Muscle of back (tissue), 13 donors: ENCODE data around the gene TK1. TPM values are rescaled to one million over a fixed set of nuclear protein-coding genes. Genes with fewer than 3 reads are reported as not detected.

Experiments used
- DNase-seq, 3 donors: peaks; one replicate each; pipeline versions ENCODE4 v3.0.0 to v3.0.0-alpha.2; 2013
- long read RNA-seq, 9 donors: transcript quantifications; one replicate each; lab custom pipeline, GENCODE V29; 2026
- polyA plus RNA-seq, 10 donors: library from polyadenylated mRNA; unstranded; fragments of 120-200 nt; gene quantifications; one replicate each; pipeline ENCODE4 v1.2.1, GENCODE V29; 2013; ENCODE audit not compliant: insufficient read length in 10 of 10

The TK1 gene
- 10 to 100 TPM; 12.7 to 40.5 (median 19.7) TPM for polyA plus RNA-seq
- long read RNA-seq, donor 1, transcript TK1-201 (7 exons, 1,628 nt): major isoform, 11 of 11 reads
- long read RNA-seq, donor 1, partial matches to known transcripts: 0 of 11 reads
- long read RNA-seq, donor 1, other reads (novel, unspliced or antisense): 0 of 11 reads
- long read RNA-seq, donor 2, transcript TK1-201 (7 exons, 1,628 nt): major isoform, 11 of 11 reads
- long read RNA-seq, donor 2, partial matches to known transcripts: 0 of 11 reads
- long read RNA-seq, donor 2, other reads (novel, unspliced or antisense): 0 of 11 reads
- long read RNA-seq, donor 3: 0 reads
- long read RNA-seq, donor 4, transcript TK1-201 (7 exons, 1,628 nt): major isoform, 11 of 19 reads
- long read RNA-seq, donor 4, partial matches to known transcripts: 0 of 19 reads
- long read RNA-seq, donor 4, other reads (novel, unspliced or antisense): 6 of 19 reads
- long read RNA-seq, donor 5, transcript TK1-201 (7 exons, 1,628 nt): major isoform, 19 of 19 reads
- long read RNA-seq, donor 5, partial matches to known transcripts: 0 of 19 reads
- long read RNA-seq, donor 5, other reads (novel, unspliced or antisense): 0 of 19 reads
- long read RNA-seq, donor 6, transcript TK1-201 (7 exons, 1,628 nt): major isoform, 14 of 14 reads
- long read RNA-seq, donor 6, partial matches to known transcripts: 0 of 14 reads
- long read RNA-seq, donor 6, other reads (novel, unspliced or antisense): 0 of 14 reads
- long read RNA-seq, donor 7, transcript TK1-201 (7 exons, 1,628 nt): major isoform, 8 of 8 reads
- long read RNA-seq, donor 7, partial matches to known transcripts: 0 of 8 reads
- long read RNA-seq, donor 7, other reads (novel, unspliced or antisense): 0 of 8 reads
- long read RNA-seq, donor 8, transcript TK1-201 (7 exons, 1,628 nt): major isoform, 18 of 19 reads
- long read RNA-seq, donor 8, partial matches to known transcripts: 0 of 19 reads
- long read RNA-seq, donor 8, other reads (novel, unspliced or antisense): 0 of 19 reads
- long read RNA-seq, donor 9, partial matches to known transcripts: 0 of 4 reads
- long read RNA-seq, donor 9, other reads (novel, unspliced or antisense): 0 of 4 reads

GRCh38 chr17:78186692-78187595, at the start of gene TK1, which contains the start of gene AFMID:
TSS of gene TK1 (minus strand) at chr17:78187052. CDS start at chr17:78186994, 58 bp downstream.
TSS of gene AFMID (plus strand) at chr17:78187362. CDS start at chr17:78187371, 9 bp downstream.
- DNase-seq: peak; percentile 97 to 98 (median 97)

- DNase-seq: no peak
These were observed 49.0 kb upstream of the TK1 start for GRCh38 chr17:78235885-78236284.

DNA sequence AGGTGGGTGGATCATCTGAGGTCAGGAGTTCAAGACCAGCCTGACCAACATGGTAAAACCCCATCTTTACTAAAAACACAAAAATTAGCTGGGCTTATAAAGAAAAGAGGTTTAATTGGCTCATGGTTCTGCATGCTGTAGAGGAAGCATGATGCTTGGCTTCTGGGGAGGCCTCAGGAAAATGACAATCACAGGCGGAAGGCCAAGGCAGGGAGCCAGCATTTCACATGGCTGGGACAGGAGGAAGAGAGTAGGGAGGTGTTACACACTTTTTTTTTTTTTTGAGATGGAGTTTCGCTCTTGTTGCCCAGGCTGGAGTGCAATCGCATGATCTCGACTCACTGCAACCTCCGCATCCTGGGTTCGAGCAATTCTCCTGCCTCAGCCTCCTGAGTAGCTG, 48.2 kb upstream of the TK1 start:
- DNase-seq: peak in 1 of 3 donors; percentile 85

GRCh38 chr17:78234261-78234865, 47.5 kb upstream of the TK1 start:
- DNase-seq: no peak

DNA sequence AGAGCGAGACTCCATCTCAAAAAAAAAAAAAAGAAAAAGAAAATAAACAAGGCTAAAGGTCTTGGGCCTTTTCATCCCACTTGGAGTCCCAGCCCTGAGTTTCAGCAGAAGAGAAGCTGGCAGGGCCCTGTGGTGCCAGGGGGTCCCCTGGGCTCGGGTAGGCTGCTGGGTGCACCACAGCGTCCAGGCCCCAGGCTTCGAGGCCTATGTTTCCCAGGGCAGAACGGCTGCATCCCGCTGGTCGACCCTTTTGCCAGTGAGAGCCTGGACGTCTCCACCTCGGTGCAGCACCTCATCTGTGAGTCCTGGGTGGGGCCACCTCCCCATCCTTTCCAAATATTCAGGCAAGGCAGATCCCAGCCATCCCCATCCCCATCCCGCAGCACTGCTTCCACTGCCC, 46.8 kb upstream of the TK1 start:
- no peak for DNase-seq

DNA sequence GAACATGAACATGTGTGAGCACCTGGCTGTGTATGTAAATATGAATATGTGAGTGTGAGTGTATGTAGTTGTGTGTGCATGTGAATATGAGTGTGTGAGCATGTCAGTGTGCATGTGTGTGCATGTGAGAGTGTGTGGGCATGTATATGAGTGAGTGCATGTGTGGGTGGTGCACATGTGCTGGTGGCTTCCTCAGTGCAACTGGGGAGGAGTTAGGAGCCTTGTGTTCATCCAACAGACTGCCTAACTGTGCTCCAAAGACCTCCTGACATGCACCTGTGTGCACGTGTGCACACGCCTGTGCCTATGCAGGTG, 46.0 kb upstream of the TK1 start:
- DNase-seq: no peak

DNA sequence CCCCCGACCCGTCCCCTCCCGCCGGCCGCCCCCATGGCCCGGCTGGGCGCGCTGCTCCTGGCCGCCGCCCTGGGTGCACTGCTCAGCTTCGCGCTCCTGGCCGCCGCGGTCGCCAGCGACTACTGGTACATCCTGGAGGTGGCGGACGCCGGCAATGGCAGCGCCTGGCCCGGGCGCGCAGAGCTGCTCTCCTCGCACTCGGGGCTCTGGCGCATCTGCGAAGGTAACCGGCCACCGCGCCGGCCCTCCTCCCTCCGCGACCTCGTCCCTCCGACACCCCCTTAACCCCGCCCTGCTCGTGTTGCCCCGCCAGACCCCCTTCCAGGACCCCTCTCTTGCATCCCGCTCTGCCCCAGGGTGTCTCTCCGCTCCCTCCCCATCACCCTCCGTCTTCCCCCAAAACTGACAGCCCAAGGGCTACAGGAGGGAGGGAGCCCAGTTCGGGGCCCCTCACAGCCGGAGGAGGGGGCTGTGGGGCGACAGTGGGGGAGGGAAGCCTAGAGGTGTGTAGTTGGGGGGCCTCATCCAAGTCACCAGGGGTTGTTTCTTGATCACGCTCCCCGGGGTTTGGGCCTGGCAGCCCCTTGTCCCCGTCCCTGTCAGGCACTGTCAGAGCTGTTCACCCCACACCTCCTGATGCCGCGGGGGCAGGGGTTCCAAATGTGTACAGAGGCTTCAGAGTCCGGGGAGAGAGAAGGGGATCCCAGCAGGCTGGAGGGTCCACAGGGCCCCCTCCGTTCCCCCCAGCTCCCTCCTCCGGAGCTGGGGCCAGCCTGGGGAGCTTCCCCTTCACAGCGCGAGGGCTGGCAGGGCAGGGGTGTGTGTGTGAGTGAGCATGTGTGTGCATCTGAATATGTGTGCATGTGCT, 45.4 kb upstream of the TK1 start:
- DNase-seq: no peak

DNA sequence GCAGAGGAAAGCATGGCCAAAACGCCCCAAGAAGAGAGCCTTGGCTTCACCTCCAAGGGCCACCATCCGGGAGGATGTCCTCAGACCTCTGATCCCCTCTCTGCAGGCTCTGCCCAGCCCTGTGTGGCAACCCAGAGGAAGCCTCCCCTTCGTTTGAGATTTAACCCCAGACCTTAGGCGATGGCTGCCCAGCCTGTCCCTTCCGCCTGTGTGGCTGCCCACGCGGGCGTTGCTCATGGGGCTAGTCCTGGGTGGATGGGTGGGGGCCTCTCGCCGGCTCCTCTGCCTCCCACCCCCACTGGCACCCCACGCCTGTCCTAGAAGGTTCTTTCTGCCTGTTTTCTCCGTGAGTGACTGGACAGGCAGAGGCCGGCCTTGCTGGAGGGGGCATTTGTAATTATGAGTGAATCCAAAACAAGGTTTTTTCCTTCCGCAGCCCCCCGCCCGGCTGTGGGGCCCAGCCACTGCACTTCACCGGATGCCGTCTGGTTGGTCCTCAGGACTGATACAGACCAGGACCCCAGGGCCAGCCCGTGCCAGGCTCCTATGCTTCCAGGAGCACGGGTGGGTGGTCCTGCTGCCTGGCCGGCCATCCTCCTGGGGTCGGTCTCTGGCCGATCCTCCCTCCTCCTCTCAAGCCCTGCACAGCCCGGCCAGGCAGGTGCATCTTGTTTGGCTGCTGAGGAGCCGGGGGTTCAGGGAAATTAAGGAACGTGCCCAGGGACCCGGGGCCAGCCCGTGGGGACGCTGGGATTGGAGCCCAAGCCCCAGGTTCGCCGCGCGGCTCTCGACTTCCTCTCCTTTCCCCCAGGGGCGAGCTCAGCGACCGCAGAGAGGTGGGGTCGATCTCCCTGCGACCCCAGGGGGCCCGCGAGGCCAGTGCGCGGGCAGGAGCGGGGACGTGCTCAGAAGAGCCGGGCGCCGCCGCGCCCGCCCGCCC, 44.4 kb upstream of the TK1 start, which contains the start of gene TMEM235:
TMEM235 (plus strand) TSS at position 636 of the 940 bp plus-strand sequence. CDS start 393 bp downstream, outside the sequence.
- no peak for DNase-seq

DNA sequence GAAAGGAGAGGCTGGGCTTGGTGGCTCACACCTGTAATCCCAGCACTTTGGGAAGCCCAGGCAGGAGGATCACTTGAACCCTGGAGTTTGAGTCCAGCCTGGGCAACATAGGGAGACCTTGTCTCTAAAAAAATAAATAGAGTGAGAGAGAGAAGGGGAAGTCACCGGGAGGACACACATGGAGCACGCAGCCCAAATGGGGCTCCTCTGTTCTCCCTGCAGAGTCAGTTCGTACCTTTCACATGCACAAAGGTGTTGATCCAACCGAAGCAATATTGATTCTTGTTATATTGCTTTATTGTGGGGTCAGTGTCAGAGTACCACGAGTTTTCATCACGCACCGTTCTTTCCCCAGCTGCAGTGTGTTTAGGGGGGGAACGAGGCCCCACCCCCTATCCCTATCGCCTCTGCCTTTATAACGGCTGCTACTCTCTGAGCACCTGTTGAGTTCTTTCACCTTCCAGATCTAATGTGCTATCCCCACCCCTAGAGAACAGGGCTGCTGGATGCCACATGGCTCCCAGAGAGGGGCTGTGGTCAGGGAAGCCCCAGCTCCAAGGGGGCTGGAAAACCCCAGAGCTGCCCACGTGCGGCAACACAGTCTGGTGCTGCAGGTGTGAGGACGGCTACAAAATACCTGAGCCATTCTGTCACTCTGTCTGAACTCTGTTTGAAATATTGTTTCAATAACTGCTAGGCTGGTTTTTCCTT, 43.6 kb upstream of the TK1 start:
- no peak for DNase-seq

GRCh38 chr17:78228176-78228575, 41.3 kb upstream of the TK1 start:
- DNase-seq: no peak

DNA sequence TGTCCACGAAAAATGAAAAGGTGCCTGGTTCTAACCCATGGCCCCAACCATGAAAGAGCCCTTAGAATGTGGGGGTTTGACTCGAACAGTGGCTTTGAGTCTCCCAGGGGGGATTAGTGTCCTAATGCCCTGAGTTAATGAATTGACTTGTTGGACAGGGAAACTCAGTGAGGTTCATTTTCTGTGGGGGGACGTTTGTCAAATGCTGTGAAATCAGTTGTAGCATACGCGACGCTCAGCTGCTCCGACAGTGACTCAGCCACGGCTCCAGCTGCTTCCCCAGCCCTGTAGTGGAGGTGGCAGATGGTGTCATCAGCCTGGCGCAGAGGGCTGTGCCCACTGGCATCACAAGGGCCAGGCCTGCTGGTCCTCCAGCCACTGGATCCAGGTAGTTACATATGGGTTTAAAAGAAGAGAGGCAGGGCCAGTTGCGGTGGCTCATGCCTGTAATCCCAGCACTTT, 40.6 kb upstream of the TK1 start:
- DNase-seq: peak in 1 of 3 donors; percentile 47

GRCh38 chr17:78226759-78227454, 40.1 kb upstream of the TK1 start:
- DNase-seq: no peak

GRCh38 chr17:78226055-78226758, 39.4 kb upstream of the TK1 start:
- DNase-seq: no peak

DNA sequence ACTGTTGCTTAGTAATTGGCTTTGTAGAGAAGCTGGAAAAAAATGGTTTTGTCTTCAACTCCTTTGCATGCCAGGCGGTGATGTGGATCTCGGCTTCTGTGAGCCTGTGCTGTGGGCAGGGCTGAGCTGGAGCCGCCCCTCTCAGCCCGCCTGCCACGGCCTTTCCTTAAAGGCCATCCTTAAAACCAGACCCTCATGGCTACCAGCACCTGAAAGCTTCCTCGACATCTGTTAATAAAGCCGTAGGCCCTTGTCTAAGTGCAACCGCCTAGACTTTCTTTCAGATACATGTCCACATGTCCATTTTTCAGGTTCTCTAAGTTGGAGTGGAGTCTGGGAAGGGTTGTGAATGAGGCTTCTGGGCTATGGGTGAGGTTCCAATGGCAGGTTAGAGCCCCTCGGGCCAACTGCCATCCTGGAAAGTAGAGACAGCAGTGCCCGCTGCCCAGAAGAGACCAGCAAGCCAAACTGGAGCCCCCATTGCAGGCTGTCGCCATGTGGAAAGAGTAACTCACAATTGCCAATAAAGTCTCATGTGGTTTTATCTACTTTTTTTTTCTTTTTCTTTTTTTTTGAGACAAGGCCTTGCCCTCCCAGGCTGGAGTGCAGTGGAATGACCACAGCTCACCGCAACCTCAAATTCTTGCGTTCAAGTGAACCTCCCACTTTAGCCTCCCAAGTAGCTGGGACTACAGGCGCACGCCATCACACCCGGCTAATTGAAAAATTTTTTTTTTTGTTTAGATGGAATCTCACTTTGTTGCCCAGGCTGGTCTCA, 38.4 kb upstream of the TK1 start:
- no peak for DNase-seq
